ENCODE results near the gene AUNIP. TPM values are rescaled to one million over a fixed set of nuclear protein-coding genes. Genes with fewer than 3 reads are reported as not detected.

The AUNIP gene
- total RNA-seq, 1 experiment from 2014 or later, result 12.1 TPM

GRCh38 chr1:25880518-25880917 is 21.3 kb upstream of the AUNIP start:
- ChIA-PET RAD21 (ENCODE audit: low non-redundant PET in 1 of 2, low total read pairs in 2 of 2, uncharacterized antibody in 2 of 2, unreplicated experiment in 2 of 2) (no interaction called here), POLR2A (no interaction called here), CTCF (no interaction called here)
- Histone ChIP-seq H4K20me1 (ENCODE audit: insufficient read depth) (no peaks in the 10 kb centered on the region), H3K9me2 (ENCODE audit: insufficient read depth) (no peaks in the 10 kb centered on the region), H2AFZ (ENCODE audit: low read depth, low read length, poor library complexity, severe bottlenecking) (no peak overlapping the region), H3K4me3 (replicated peaks in 1 of 2; ENCODE audit: low read depth in 1 of 2, low read length in 2 of 2) (no peak overlapping the region), H3K9me3 (ENCODE audit: control insufficient read depth in 1 of 2, insufficient read depth in 1 of 2, low read depth in 1 of 2, low read length in 2 of 2) (no peaks in the 10 kb centered on the region), H3K36me3 (ENCODE audit: control insufficient read depth in 1 of 2, insufficient read depth in 2 of 2, low read length in 2 of 2) (no peaks in the 10 kb centered on the region), H3K4me1 (ENCODE audit: control insufficient read depth in 1 of 2, insufficient read depth in 2 of 2, low read length in 2 of 2) (peaks cover 8 to 19% of the 10 kb centered on the region in 2 experiments), H3K27me3 (ENCODE audit: insufficient read depth, low read length) (no peaks in the 10 kb centered on the region), H3K27ac (ENCODE audit: low read depth, low read length) (no peak overlapping the region), H3K4me2 (ENCODE audit: low read length) (no peak overlapping the region), H3K9ac (ENCODE audit: low read length) (no peak overlapping the region), H3K79me2 (ENCODE audit: insufficient read depth, low read length) (no peaks in the 10 kb centered on the region)
- TF ChIP-seq ZFX (IDR thresholded peaks at IDR 0.05), result no peak
- TF ChIP-seq MAX (IDR thresholded peaks at IDR 0.05), result no peak
- TF ChIP-seq REST (IDR thresholded peaks at IDR 0.05; ENCODE audit: low read depth), result no peak
- TF ChIP-seq CBX3 (IDR thresholded peaks at IDR 0.05; ENCODE audit: low read depth), result no peak
- TF ChIP-seq RAD21 (IDR thresholded peaks at IDR 0.05; ENCODE audit: low read depth), result no peak
- TF ChIP-seq ELF1 (IDR thresholded peaks at IDR 0.05; ENCODE audit: borderline replicate concordance, low read depth), result no peak
- no peak for TF ChIP-seq ATF3 (IDR thresholded peaks at IDR 0.05)
- ATAC-seq, result no peak
- BruUV-seq (replicated peaks), result no TSS peak
- intact Hi-C loops (cut with micrococcal nuclease), result no loop called here
- DNase-seq (ENCODE audit: low read depth, low spot score), result no peak

All from HCT116 (cell line).